Measurements from ENCODE around the gene CREB3L2.

The CREB3L2 gene

GRCh38 chr7:137870078-137870477 is 131.8 kb downstream of the CREB3L2 start:
- no peaks in the 10 kb centered on the region for H3K36me3 ChIP-seq
- H3K27ac ChIP-seq = no peak overlapping the region
- no peak for TF ChIP-seq CTCF (IDR thresholded peaks at IDR 0.05; ENCODE audit: low read depth, low read length)
- no peak overlapping the region for H3K4me3 ChIP-seq (ENCODE audit: low read depth, low read length)
- DNase-seq = no peak
- H3K27me3 ChIP-seq (ENCODE audit: insufficient read depth, low read depth, severe bottlenecking) = no peaks in the 10 kb centered on the region
- H3K9me3 ChIP-seq (ENCODE audit: severe bottlenecking) = no peaks in the 10 kb centered on the region

GRCh38 chr7:137869260-137869659 is 132.6 kb downstream of the CREB3L2 start:
- no peak overlapping the region for H3K4me3 ChIP-seq (ENCODE audit: low read depth, low read length)
- no peaks in the 10 kb centered on the region for H3K36me3 ChIP-seq
- no peaks in the 10 kb centered on the region for H3K9me3 ChIP-seq (ENCODE audit: severe bottlenecking)
- H3K27ac ChIP-seq = no peak overlapping the region
- H3K27me3 ChIP-seq (ENCODE audit: insufficient read depth, low read depth, severe bottlenecking) = no peaks in the 10 kb centered on the region
- no peak for DNase-seq
- no peak for TF ChIP-seq CTCF (IDR thresholded peaks at IDR 0.05; ENCODE audit: low read depth, low read length)

- no peak for TF ChIP-seq CTCF (IDR thresholded peaks at IDR 0.05; ENCODE audit: low read depth, low read length)
- no peak for DNase-seq
- no peak overlapping the region for H3K4me3 ChIP-seq (ENCODE audit: low read depth, low read length)
- H3K9me3 ChIP-seq (ENCODE audit: severe bottlenecking) = no peaks in the 10 kb centered on the region
- H3K27ac ChIP-seq = no peak overlapping the region
- H3K27me3 ChIP-seq (ENCODE audit: insufficient read depth, low read depth, severe bottlenecking) = no peaks in the 10 kb centered on the region
- H3K36me3 ChIP-seq = no peaks in the 10 kb centered on the region
Measured at GRCh38 chr7:137867289-137867688, 134.6 kb downstream of the CREB3L2 start.

GRCh38 chr7:137865764-137866163 is 136.1 kb downstream of the CREB3L2 start:
- no peaks in the 10 kb centered on the region for H3K27me3 ChIP-seq (ENCODE audit: insufficient read depth, low read depth, severe bottlenecking)
- H3K27ac ChIP-seq = no peak overlapping the region
- no peak for DNase-seq
- no peaks in the 10 kb centered on the region for H3K9me3 ChIP-seq (ENCODE audit: severe bottlenecking)
- H3K4me3 ChIP-seq (ENCODE audit: low read depth, low read length) = no peak overlapping the region
- H3K36me3 ChIP-seq = no peaks in the 10 kb centered on the region
- TF ChIP-seq CTCF (IDR thresholded peaks at IDR 0.05; ENCODE audit: low read depth, low read length) = no peak

- no peaks in the 10 kb centered on the region for H3K36me3 ChIP-seq
- H3K27ac ChIP-seq = no peak overlapping the region
- H3K9me3 ChIP-seq (ENCODE audit: severe bottlenecking) = no peaks in the 10 kb centered on the region
- no peak overlapping the region for H3K4me3 ChIP-seq (ENCODE audit: low read depth, low read length)
- no peak for DNase-seq
- H3K27me3 ChIP-seq (ENCODE audit: insufficient read depth, low read depth, severe bottlenecking) = no peaks in the 10 kb centered on the region
- no peak for TF ChIP-seq CTCF (IDR thresholded peaks at IDR 0.05; ENCODE audit: low read depth, low read length)
Measured at GRCh38 chr7:137862964-137863363, 138.9 kb downstream of the CREB3L2 start.

- no peak overlapping the region for H3K4me3 ChIP-seq (ENCODE audit: low read depth, low read length)
- no peak overlapping the region for H3K27ac ChIP-seq
- H3K27me3 ChIP-seq (ENCODE audit: insufficient read depth, low read depth, severe bottlenecking) = no peaks in the 10 kb centered on the region
- DNase-seq = no peak
- TF ChIP-seq CTCF (IDR thresholded peaks at IDR 0.05; ENCODE audit: low read depth, low read length) = no peak
- no peaks in the 10 kb centered on the region for H3K36me3 ChIP-seq
- no peaks in the 10 kb centered on the region for H3K9me3 ChIP-seq (ENCODE audit: severe bottlenecking)
Measured at GRCh38 chr7:137862358-137862757, 139.5 kb downstream of the CREB3L2 start.
